HG02642 (cell line): ENCODE measurements around the gene RUSC2.
"Not testable (repeated sequence)": the region's sequence is repeated elsewhere in the genome, so short reads cannot be mapped to it uniquely, and the experiment has no call there.

Experiments
- ATAC-seq: cut with Tn5 transposase; IDR thresholded peaks from one replicate; pipeline ENCODE4 v1.9.1; 2021; ENCODE audit warnings: mild to moderate bottlenecking; ENCODE audit not compliant: unreplicated experiment, poor library complexity

The RUSC2 gene

GRCh38 chr9:35490155-35490909 lies 421 bp downstream of the RUSC2 start:
- peak; percentile 10 for ATAC-seq

GRCh38 chr9:35490910-35491465 lies 1.1 kb downstream of the RUSC2 start:
- no peak for ATAC-seq

- not testable (repeated sequence) for ATAC-seq
Observed at GRCh38 chr9:35493119-35493518, 3.2 kb downstream of the RUSC2 start.

GRCh38 chr9:35495984-35496383 lies 6.1 kb downstream of the RUSC2 start:
- ATAC-seq: no peak

GRCh38 chr9:35498245-35498644 lies 8.3 kb downstream of the RUSC2 start:
- not testable (repeated sequence) for ATAC-seq

- ATAC-seq: no peak
Observed at GRCh38 chr9:35499029-35499700, 9.3 kb downstream of the RUSC2 start.

- no peak for ATAC-seq
Observed at GRCh38 chr9:35499701-35500030, 9.8 kb downstream of the RUSC2 start.

- ATAC-seq: no peak
Observed at GRCh38 chr9:35500130-35500748, 10.3 kb downstream of the RUSC2 start.

- no peak for ATAC-seq
Observed at GRCh38 chr9:35501946-35502345, 12.0 kb downstream of the RUSC2 start.

- no peak for ATAC-seq
Observed at GRCh38 chr9:35506359-35506758, 16.4 kb downstream of the RUSC2 start.

GRCh38 chr9:35508069-35508468 lies 18.2 kb downstream of the RUSC2 start:
- no peak for ATAC-seq

GRCh38 chr9:35510383-35510753 lies 20.5 kb downstream of the RUSC2 start:
- no peak for ATAC-seq

GRCh38 chr9:35510754-35511428 lies 21.0 kb downstream of the RUSC2 start:
- ATAC-seq: no peak

- no peak for ATAC-seq
Observed at GRCh38 chr9:35511453-35511852, 21.5 kb downstream of the RUSC2 start.

- no peak for ATAC-seq
Observed at GRCh38 chr9:35515766-35516165, 25.9 kb downstream of the RUSC2 start.

- no peak for ATAC-seq
Observed at GRCh38 chr9:35516479-35516878, 26.6 kb downstream of the RUSC2 start.

GRCh38 chr9:35517131-35517530 lies 27.2 kb downstream of the RUSC2 start:
- no peak for ATAC-seq

- ATAC-seq: no peak
Observed at GRCh38 chr9:35517552-35518224, 27.8 kb downstream of the RUSC2 start.

GRCh38 chr9:35518225-35518821 lies 28.4 kb downstream of the RUSC2 start:
- no peak for ATAC-seq
